ENCODE measurements around the gene EIF3I. TPM values are rescaled to one million over a fixed set of nuclear protein-coding genes. Genes with fewer than 3 reads are reported as not detected.

The EIF3I gene
- total and polyA plus RNA-seq, 10 of the 15 experiments (the other 5 are each of a cell fraction or from before 2014, with no cell fraction given), result 208 to 606 (median 352) TPM

GRCh38 chr1:32221980-32222755, at the start of gene EIF3I, which contains the start of gene TMEM234 (continued):
- TF ChIP-seq ZBTB40 (IDR thresholded peaks at IDR 0.05; ENCODE audit: borderline replicate concordance) (peak; percentile 95), SRF (IDR thresholded peaks at IDR 0.05; ENCODE audit: low read depth in 2 of 2, low read length in 2 of 2) (no peak), NRF1 (conservative IDR thresholded peaks at IDR 0.05; ENCODE audit: low read depth, low read length) (no peak), ZNF24 (IDR thresholded peaks at IDR 0.05) (no peak), CEBPZ (IDR thresholded peaks at IDR 0.05; ENCODE audit: low read depth, low read length) (no peak), E4F1 (IDR thresholded peaks at IDR 0.05; ENCODE audit: borderline replicate concordance, partially characterized antibody) (peak; percentile 61), ETV6 (conservative IDR thresholded peaks at IDR 0.05 in 1 of 2, IDR thresholded peaks at IDR 0.05 in 1 of 2; ENCODE audit: borderline replicate concordance in 1 of 2, low read depth in 1 of 2) (peak in 1 of 2 experiments; percentile 84; a peak in 2 of 4 replicates), POLR2A (IDR thresholded peaks at IDR 0.05; ENCODE audit: low read depth, low read length) (peak; percentile 90), E2F4 (IDR thresholded peaks at IDR 0.05; ENCODE audit: low read depth, low read length) (no peak), CHD1 (IDR thresholded peaks at IDR 0.05; ENCODE audit: low read depth, low read length) (no peak), BCLAF1 (IDR thresholded peaks at IDR 0.05) (no peak), YY1 (IDR thresholded peaks at IDR 0.05; ENCODE audit: low read depth, low read length) (peak; percentile 39; the same call in 1 of the 2 replicates), RAD51 (IDR thresholded peaks at IDR 0.05) (no peak), JUND (IDR thresholded peaks at IDR 0.05; ENCODE audit: low read depth, low read length) (no peak)

All from GM12878 (cell line).